GM20431 (cell line): Measurements from ENCODE around the gene UNKL.

Source experiments
- in situ Hi-C: fragments of 300-500 bp; cut with MseI, MboI; formaldehyde crosslinking; loops from one replicate; pipeline ENCODE4 v1.15.0; 2020; ENCODE audit warnings: low sequenced_read_pairs; ENCODE audit not compliant: unreplicated experiment

UNKL gene

GRCh38 chr16:1433263-1433560, 18.7 kb upstream of the UNKL start:
- in situ Hi-C loops, result no loop called here

- in situ Hi-C loops, result no loop called here
Observed at GRCh38 chr16:1432388-1433262, 18.1 kb upstream of the UNKL start.

- in situ Hi-C loops, result no loop called here
Observed at GRCh38 chr16:1431497-1432270, 17.2 kb upstream of the UNKL start.

GRCh38 chr16:1430759-1431496, 16.4 kb upstream of the UNKL start, which contains the start of gene PERCC1:
Gene PERCC1 (plus strand): TSS chr16:1431078. CDS start chr16:1432594, 1,516 bp downstream.
- in situ Hi-C loops, result no loop called here

GRCh38 chr16:1430214-1430758, 15.8 kb upstream of the UNKL start:
- in situ Hi-C loops, result no loop called here

- in situ Hi-C loops, result no loop called here
Observed at GRCh38 chr16:1429631-1430030, 15.1 kb upstream of the UNKL start.

GRCh38 chr16:1429012-1429411, 14.5 kb upstream of the UNKL start:
- in situ Hi-C loops, result no loop called here

GRCh38 chr16:1428511-1428910, 14.0 kb upstream of the UNKL start:
- in situ Hi-C loops, result no loop called here

- in situ Hi-C loops, result no loop called here
Observed at GRCh38 chr16:1427473-1428461, 13.3 kb upstream of the UNKL start.

GRCh38 chr16:1426734-1427471, 12.4 kb upstream of the UNKL start:
- in situ Hi-C loops, result no loop called here

- in situ Hi-C loops, result no loop called here
Observed at GRCh38 chr16:1425616-1426370, 11.3 kb upstream of the UNKL start.

GRCh38 chr16:1424028-1424427, 9.5 kb upstream of the UNKL start:
- in situ Hi-C loops, result no loop called here

- in situ Hi-C loops, result no loop called here
Observed at GRCh38 chr16:1422076-1422475, 7.6 kb upstream of the UNKL start.

GRCh38 chr16:1420111-1420539, 5.6 kb upstream of the UNKL start:
- in situ Hi-C loops, result no loop called here

- in situ Hi-C loops, result no loop called here
Observed at GRCh38 chr16:1416521-1416941, 2.0 kb upstream of the UNKL start.

- in situ Hi-C loops, result no loop called here
Observed at GRCh38 chr16:1413684-1414531, 596 bp downstream of the UNKL start.

GRCh38 chr16:1412847-1413246, 1.7 kb downstream of the UNKL start:
- in situ Hi-C loops, result no loop called here
